IPS-18c (cell line): ENCODE results near the gene BMPR1A.

Experiments used
- H3K4me3 ChIP-seq: 2 replicates; pipeline ENCODE4 v1.7.0; 2013; ENCODE audit warnings: low read depth, mild to moderate bottlenecking, low read length, moderate library complexity; ENCODE audit not compliant: insufficient read depth
- H3K9me3 ChIP-seq: one replicate; pipeline ENCODE4 v1.6.1; 2013; ENCODE audit warnings: mild to moderate bottlenecking, low read length, moderate library complexity; ENCODE audit not compliant: control insufficient read depth, insufficient read depth

The BMPR1A gene

DNA sequence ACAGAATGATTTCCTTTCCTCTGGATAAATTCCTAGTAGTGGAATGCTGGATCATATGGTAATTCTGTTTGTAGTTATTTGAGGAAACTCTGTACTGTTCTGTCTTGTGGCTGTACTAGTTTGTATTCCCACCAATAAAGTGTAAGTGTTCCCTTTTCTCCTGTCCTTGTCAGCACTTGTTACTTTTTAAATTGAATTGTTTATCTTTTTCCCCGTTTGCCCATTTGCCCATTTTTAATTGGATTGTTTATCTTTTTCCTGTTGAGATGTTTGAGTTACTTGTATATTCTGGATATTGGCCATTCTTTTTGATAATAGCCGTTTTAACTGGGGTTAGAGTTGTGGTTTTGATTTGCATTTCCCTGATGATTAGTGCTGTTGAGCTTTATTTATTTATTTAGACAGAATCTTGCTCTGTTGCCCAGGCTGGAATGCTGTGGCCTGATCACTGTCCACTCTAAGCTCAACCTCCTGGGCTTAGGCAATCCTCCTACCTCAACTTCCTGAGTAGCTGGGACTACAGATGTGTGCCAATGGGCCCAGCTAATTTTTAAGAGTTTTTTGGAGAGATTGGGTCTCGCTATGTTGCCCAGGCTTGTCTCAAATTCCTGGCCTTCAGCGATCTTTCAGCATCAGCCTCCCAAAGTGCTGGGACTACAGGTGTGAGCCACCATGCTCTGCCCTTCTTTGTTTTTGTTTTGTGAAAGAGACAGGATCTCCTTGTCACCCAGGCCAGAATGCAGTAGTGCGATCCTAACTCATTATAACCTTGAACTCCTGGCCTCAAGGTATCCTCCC is 23.0 kb downstream of the BMPR1A start:
- no peak overlapping the region for H3K4me3 ChIP-seq
- no peaks in the 10 kb centered on the region for H3K9me3 ChIP-seq

DNA sequence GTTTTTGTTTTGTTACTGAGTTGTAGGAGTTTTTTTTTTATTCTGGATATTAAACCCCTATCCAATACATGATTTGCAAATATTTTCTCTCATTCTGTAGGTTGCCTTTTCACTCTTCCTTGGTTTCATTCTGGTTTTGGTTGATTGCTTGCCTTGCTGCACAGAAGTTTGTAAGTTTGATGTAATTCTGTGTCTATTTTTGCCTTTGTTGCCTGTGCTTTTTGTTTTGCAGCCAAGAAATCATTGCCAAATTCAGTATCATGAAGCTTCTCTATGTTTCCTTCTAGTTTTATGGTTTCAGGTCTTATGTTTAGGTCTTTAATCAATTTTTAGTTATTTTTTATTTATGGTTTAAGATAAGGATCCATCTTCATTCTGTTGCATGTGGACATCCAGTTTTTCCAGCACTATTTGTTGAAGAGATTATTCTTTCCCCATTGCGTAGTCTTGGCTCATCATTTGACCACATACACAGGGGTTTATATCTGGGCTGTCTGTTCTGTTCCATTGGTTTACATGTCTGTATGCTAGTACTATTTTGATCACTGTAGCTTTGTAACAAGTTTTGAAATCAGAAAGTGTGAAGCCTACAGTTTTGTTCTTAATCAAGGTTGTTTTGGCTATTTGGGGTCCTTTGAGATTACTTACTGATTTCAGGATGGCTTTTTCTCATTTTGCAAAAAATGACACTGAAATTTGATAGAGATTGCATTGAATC is 26.4 kb downstream of the BMPR1A start:
- H3K4me3 ChIP-seq: no peak overlapping the region

GRCh38 chr10:86785037-86785436 is 28.6 kb downstream of the BMPR1A start:
- Histone ChIP-seq H3K9me3 (no peaks in the 10 kb centered on the region), H3K4me3 (no peak overlapping the region)

More for the DNA sequence above, 26.4 kb downstream of the BMPR1A start:
- H3K9me3 ChIP-seq: no peaks in the 10 kb centered on the region

GRCh38 chr10:86785968-86786367 is 29.5 kb downstream of the BMPR1A start:
- H3K4me3 ChIP-seq: no peak overlapping the region
- no peaks in the 10 kb centered on the region for H3K9me3 ChIP-seq

DNA sequence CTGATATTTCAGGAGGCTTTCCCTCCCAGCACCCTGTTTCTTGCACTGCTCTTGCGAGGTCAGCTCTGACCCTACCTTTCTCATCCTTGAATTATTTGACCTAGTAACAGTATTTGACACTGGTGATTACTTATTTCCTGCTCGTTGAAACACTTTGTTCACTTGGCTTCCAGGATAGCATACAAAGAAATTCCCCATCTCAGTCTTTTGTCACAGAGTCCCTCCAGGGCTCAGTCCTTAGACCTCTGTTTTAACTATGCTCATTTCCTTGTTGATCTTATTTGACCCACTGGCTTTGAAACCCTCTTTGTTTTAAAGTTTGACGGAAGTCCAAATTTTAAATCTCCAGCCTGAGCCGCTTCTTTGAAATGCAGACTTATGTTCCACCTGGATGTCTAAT is 29.9 kb downstream of the BMPR1A start:
- Histone ChIP-seq H3K9me3 (no peaks in the 10 kb centered on the region), H3K4me3 (no peak overlapping the region)

DNA sequence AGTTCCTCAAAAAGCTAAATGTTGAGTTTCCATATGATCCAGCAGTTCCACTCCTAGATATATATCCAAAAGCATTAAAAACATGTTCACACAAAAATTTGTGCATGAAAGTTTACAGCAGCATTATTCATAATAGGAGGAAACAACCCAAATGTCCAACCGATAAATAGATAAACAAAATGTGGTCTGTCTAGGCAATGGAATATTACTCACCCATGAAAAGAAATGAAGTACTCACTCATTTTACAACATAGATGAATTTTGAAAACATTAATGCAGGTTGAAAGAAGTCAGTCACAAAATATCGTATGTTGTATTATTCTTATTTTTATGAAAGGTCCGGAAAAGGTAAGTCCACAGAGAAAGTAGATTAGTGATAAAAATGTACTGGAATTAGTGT is 34.0 kb downstream of the BMPR1A start:
- no peak overlapping the region for H3K4me3 ChIP-seq
- no peaks in the 10 kb centered on the region for H3K9me3 ChIP-seq

DNA sequence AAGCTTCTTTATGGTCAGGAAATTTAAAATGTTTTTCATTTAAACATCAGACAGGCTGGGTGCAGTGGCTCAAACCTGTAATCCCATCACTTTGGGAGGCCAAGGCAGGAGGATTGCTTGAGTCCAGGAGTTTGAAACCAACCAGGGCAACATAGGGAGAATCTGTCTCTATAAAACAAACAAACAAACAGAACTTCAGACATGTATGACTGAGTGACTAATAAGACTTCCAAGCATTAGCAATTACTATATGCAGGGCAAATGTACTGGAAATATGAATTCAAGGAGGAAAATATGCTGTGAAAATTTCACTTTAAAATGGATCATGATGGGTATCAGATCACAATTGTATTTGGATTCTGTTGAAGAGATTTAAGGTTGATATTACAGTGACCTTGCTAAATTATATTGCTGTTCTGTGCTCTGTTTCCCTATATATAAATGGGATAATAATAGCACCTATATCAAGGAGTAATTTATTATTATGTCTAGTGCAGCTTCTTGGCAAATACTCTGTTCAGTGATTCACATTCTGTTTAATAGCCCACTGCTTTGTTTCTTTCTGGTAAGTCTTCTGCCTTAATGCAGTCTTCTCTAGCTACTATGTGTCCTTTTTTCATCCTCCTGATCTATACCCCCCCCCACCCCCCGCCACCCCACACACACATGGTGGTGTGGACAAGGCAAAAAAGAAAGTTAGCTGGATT is 36.2 kb downstream of the BMPR1A start:
- Histone ChIP-seq H3K9me3 (no peaks in the 10 kb centered on the region), H3K4me3 (no peak overlapping the region)

DNA sequence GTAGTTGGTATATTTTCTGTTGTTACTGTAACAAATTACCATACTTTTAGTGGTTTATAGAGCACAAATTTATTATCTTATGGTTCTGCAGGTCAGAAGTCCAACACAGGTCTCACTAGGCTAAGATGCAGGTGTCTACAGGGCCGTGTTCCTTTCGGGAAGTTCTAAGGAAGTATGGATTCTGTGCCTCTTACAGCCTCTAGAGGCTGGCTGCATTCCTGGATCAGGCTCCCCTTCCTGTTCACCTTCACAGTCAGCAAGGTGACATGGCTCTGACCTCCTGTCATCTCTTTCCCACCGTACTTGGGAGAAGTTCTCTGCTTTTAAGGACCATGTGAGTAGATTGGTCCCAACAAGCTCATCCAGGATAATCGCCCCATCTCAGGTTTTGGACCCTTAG is 37.3 kb downstream of the BMPR1A start:
- H3K9me3 ChIP-seq: no peaks in the 10 kb centered on the region
- H3K4me3 ChIP-seq: no peak overlapping the region

- no peaks in the 10 kb centered on the region for H3K9me3 ChIP-seq
- H3K4me3 ChIP-seq: no peak overlapping the region
These were observed 38.9 kb downstream of the BMPR1A start for GRCh38 chr10:86795353-86795752.

- H3K9me3 ChIP-seq: no peaks in the 10 kb centered on the region
- no peak overlapping the region for H3K4me3 ChIP-seq
These were observed 41.6 kb downstream of the BMPR1A start for GRCh38 chr10:86798025-86798424.

DNA sequence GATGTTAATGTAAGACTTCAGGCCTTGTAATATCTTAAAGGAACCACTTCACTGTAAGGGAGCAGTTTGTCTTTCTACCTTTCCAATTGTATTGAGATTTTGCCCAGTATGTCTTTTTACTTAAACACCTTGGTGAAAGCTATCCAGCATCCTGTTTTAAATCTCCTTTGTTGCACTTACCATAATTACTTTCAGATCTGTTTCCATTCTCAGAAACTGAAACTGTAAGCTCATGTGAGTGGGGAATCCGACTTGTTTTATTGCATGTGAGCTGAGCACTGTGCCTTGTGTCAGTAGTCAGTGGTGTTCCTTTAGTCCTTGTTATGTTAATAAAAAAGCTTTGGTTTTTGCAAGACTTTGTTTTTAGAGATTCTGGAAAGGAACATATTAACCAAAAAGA is 42.2 kb downstream of the BMPR1A start:
- no peaks in the 10 kb centered on the region for H3K9me3 ChIP-seq
- H3K4me3 ChIP-seq: no peak overlapping the region

GRCh38 chr10:86799188-86799845 is 42.9 kb downstream of the BMPR1A start:
- H3K9me3 ChIP-seq: no peaks in the 10 kb centered on the region
- no peak overlapping the region for H3K4me3 ChIP-seq

DNA sequence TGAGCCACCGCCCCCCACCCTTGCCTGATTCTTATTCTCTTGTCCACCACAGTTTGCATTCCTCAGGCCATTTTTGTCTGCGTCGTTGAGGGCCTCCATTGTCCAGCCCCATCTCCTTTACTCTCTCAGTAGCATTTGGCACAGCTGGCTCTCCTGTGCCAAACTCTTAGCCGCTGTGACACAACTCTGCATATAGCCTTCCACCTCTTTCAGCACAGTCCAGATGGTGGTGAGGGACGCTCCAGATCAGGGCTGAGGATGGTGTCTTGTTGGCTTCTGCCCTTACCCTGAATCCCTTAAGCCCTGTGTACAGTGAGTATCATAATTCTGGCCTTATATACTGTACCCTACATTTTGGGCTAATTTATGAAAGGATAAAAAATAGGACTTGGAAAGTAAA is 45.6 kb downstream of the BMPR1A start:
- no peaks in the 10 kb centered on the region for H3K9me3 ChIP-seq
- H3K4me3 ChIP-seq: no peak overlapping the region

GRCh38 chr10:86802473-86803108 is 46.2 kb downstream of the BMPR1A start:
- no peak overlapping the region for H3K4me3 ChIP-seq
- no peaks in the 10 kb centered on the region for H3K9me3 ChIP-seq

GRCh38 chr10:86803156-86803555 is 46.7 kb downstream of the BMPR1A start:
- Histone ChIP-seq H3K9me3 (no peaks in the 10 kb centered on the region), H3K4me3 (no peak overlapping the region)

GRCh38 chr10:86804805-86805204 is 48.4 kb downstream of the BMPR1A start:
- Histone ChIP-seq H3K4me3 (no peak overlapping the region), H3K9me3 (no peaks in the 10 kb centered on the region)

DNA sequence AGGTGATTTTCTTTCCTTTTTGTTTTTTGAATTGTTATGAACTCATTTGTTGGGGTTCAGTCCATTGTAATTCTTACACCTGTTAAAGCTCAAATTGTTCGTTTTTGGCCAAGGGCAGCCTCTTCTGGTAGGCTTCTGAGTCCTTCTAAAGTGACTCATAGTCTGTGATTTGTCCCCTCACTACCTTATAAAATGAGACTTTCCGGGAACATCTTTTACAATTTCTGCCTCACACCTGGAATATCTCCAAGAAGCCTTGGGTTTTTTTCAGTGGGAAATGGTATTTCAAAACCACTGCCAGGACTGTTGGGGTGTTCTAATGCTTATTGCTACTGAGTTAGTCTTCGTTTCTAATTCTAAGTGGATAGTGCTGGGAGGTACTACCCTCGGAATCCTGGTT is 56.7 kb downstream of the BMPR1A start:
- H3K9me3 ChIP-seq: no peaks in the 10 kb centered on the region

More for the DNA sequence above, 56.7 kb downstream of the BMPR1A start:
- no peak overlapping the region for H3K4me3 ChIP-seq
